ENCODE measurements around the gene TCF12.

Gene TCF12

DNA sequence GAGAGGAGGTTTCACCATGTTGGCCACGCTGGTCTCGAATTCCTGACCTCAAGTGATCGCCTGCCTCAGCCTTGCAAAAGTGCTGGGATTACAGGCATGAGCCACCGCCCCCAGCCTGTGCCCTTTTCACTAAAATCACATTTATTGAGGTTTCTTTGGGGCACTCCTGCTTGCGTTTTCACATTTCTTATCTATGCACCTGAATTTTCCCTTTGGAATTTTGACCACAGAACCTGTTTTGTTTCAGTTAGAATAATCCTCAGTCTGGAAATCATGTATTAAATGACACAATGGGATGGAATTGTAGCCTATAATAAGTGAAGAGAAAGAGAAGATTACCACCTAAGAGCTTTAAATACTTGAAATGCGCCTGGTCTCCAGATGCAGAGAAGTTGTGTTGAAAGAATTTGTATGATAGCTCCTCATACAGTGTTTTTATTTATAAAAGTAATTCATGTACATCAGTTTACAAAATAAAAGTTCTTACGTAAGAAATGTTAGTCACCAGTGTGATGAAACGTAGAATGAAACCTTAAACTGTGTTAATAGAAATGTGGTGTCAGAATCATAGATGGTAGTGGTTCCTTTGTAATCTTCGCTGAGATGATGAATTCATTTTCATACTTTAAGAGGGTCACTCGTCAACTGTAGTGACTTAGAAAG, 107.0 kb downstream of the TCF12 start:
- no peak for DNase-seq

DNA sequence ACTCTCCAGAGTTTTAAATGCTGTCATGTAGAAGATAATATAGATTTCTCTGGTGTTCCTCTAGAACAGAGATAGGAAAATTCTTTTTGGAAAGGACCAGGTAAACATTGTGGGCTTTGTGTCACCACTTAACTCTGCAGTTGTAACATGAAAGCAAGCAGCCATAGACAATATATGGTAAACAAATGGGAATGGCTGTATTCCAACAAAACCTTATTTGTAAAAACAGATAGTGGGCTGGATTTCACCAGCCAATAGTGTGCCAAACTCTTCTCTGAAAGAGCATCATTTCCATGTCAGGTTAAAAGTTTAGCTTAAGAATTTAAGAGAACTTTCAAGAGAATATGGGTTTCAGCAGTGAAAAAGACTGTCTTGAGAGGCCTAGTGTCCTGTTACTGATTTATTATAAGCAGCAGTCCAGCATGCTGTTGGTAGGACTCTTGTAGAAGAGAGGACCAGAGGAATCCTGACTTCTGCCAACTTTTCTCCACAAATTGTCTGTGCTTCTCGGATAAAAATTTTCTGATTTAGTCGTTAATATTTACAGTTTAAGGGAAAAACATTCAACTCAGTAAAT, 107.7 kb downstream of the TCF12 start:
- DNase-seq = no peak

DNA sequence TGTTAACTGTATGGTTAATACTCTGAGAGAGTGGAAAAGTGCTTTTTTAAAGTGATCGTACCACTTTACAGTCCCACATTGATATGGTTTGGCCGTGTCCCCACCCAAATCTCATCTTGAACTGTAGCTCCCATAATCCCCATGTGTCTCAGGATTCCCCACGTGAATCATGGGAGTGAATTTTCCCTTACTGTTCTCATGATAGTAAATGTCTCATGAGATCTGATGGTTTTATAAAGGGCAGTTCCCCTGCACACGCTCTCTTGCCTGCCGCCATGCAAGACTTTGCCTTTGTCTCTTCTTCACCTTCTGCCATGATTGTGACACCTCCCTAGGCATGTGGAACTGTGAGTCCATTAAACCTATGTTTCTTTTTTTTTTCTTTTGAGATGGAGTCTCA, 109.2 kb downstream of the TCF12 start:
- no peak for DNase-seq

DNA sequence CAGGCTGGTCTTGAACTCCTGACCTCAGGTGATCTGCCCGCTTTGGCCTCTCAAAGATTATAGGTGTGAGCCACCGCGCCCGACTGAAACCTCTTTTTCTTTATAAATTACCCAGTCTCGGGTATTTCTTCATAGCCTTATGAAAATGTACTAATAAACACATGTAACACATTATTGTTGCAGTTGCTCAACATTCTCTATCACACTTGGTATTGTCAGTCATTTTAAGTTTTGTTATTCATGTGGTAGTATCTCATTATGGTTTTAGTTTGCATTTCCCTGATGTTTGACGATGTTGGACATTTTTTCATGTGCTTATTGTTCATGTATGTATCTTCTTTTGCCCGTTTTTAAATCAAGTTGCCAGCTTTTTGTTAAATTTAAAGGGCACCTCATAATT, 109.7 kb downstream of the TCF12 start:
- no peak for DNase-seq

DNA sequence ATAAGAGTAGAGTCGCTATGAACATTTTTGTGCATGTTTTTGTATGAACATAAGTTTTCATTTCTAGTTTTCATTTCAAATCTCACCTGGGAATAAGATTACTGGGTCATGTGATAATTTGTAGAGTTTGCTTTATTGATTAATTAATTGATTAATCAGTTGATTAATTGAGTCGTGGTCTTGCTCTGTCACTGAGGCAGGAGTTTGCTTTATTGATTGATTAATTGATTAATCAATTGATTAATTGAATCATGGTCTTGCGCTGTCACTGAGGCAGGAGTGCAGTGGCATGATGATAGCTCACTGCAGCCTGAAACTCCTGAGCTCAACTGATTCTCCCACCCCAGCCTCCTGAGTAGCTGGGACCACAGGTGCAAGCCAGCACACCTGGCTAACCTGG, 111.6 kb downstream of the TCF12 start:
- no peak for DNase-seq

DNA sequence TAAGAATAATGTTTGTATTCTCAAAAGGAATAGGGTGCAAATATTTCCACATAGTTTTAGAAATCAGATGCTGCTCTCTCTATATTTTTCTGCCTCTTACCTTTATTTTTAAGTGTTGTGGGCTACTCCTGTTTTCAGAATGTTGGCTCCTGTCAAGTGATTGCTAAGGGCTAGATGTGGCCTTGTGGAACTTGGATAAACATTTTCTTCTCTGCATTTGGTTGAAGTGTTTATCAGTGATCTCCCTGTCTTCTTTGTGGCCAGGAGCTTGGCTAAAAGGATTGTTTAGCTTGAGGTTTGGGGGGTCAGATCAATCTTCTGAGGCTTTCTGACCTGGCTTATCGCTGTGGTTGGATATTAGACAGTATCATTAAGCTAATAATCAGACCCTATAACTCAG, 112.6 kb downstream of the TCF12 start:
- DNase-seq = no peak

DNA sequence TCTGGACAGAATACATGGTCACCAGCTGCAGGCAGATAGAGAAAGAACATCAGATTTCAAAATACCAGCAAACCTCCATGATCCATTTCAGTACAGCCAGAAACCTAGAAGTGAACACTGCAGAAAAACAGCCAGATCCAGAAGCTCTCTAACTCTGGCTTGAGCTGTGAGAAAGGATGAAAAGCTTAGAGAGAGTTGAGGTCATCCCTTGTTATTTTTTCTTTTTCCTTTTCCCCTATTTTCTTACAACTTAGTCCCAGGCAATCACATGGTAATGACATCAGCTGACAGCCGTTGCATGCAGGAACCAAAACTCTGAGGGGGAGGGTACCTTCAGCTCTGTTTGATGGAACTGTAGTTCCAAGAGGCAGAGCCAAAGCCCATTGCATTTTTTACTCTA, 113.2 kb downstream of the TCF12 start:
- no peak for DNase-seq

DNA sequence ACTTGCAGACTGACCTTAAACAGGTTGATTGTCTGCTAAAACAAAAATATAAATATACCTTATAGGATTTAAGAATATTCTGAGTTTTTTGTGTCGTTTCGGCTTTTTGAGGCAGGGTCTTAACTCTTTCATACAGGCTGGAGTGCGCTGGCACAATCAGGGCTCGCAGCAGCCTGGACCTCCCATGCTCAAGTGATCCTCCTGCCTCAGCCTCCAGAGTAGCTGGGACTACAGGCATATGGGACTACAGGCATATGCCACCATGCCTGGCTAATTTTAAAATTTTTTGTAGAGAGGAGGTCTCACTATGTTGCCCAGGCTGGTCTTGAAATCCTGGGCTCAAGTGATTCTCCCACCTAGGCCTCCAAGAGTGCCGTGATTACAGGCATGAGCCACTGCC, 113.9 kb downstream of the TCF12 start:
- no peak for DNase-seq

DNA sequence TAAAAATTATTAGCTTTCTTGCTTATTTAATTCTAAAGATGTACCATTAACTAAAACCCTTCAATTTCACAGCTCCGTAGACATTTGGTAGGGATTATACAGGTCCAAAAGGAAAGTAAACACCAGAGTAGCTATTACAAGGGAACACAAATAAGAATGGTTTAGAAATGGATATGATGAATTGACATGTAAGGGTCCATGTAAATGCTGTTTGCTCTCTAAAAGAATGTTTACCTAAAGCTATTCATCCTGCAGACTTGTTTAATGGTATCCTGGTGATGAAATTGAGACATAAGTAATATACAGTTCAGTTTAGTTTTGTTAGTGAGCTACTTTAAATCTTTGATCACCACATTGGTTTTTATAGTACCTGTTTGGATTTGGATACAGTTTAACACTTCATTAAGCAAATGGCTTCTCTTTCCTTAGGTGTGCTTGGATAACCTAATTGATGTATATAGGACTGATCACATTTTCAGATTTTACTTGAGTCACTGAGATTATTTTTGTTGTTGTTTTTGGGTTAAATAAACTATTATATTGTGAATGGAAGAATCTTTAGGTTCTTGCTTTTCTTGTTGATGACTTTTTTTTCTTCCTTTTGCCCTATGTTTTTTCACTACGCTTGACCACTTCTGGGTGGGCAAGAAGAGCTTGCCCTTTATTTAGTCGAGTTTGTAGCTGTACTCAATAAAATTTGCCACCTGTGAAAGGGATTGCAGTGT, 115.4 kb downstream of the TCF12 start:
- DNase-seq = no peak

DNA sequence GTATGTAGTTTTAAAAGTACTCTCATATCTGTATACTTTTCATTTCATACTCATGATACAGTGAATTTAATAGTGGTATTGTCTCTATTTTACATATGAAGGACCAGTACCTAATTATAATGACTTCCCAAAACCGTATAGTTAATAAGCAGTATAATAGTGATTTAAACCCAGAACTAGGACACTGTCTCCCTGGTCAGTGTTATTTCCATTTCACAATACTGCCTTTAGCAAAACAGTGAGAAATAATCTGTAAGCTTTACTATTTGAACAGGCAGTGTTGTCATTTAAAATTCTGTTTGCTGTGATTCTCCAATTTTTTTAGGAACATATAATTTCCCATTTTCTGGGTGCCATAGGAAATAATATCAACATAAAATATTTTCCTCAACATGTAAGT, 116.2 kb downstream of the TCF12 start:
- no peak for DNase-seq

DNA sequence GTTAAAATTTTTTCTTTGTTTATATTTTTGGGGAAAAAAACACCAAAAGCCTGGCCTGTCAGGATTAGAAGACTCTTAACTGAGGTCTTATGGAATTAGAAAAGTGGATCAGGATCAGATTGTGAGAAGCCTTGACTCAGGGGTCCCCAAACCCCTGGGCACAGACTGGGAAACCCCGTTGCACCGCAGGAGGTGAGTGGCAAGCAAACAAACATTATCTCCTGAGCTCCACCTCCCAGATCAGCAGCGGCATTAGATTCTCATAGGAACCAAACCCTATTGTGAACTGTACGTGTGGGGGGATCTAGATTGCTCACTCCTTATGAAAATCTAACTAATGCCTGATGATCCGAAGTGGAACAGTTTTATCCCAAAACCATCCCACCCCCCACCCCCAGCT, 117.2 kb downstream of the TCF12 start:
- no peak for DNase-seq

DNA sequence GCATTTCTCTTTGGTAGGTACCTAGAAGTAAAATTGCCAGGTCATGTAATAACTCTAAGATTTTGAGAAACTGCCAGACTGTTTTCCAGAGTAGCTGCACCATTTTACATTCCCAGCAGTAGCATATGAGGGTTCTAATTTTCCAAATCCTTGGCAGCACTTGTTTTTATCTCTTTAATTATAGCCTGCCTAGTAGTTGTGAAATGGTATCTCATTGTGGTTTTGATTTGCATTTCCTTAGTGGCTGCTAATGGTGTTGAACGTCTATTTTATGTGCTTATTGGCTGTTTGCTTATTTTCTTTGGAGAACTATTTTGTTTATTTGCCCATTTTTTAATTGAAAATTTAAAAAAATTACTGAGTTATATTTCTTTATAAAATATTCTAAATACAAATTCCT, 117.9 kb downstream of the TCF12 start:
- no peak for DNase-seq

DNA sequence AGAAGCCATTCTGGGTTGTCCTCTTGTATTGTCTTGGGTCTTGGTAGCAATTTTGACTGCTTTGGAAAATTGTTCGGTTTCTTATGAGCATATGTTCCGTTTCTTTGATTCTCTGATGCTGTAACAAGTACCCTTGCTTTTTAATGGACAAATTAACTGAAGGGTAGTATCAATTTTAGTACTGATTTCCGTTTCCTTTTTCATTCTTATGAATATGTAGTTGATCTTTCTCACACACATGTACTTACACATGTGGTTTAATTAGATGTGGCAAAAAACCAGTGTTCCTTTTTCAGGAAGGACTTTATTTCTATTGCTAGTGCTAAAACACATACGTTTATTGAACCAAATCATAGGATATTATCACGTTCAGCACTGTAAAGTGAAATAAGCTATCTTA, 119.1 kb downstream of the TCF12 start:
- no peak for DNase-seq

DNA sequence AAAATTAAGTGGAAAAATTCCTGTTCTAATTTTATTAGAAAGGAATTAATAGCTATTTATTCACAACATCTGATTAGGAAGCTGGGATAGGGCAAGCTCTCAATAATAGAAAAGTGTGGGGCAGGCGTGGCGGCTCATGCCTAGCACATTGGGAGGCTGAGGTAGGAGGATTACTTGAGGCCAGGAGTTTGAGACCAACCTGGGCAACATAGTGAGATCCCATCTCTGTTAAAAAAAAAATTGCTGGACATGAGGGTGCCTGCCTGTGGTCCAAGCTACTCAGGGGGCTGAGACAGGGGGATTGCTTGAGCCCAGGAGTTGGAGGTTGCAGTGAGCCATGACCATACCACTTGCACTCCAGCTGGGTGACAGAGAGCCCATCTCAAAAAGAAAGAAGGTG, 119.6 kb downstream of the TCF12 start:
- no peak for DNase-seq

DNA sequence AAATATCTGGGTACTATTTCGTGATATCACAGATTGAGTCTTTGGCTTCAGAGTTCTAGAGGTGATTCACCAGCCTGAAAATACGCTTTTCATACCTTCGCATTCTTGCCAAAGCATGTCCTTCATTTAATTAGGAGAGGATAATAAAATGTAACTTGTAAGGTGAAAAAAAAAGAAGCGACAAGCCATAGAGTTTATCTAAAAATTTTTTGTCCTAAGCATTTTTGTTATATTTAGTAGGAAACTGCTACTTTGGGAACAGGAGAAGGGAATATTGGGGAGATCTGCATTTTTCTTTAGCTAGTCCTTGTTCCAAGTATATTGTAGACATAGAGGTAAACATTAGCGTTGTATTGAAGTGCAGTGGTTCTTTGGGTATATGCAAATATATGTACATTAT, 120.1 kb downstream of the TCF12 start:
- DNase-seq = no peak

DNA sequence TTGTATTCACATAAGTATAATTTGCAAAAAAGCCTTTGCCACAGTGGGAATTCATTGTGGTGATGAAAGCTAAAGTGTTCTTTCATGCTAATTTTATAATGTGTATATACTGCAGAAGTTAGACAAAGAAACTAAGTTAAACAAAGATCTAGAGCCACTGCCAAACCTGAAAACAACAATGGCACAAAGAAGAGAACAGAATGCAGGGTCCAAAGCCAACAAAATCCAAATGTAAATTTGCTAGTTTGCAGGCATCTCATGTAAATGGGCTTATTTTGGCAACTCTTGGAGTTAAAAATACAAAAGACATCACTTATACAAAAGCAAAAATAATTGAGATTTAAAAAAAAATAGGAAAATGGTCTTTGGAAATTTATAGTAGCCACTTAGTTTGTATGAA, 123.0 kb downstream of the TCF12 start:
- no peak for DNase-seq

DNA sequence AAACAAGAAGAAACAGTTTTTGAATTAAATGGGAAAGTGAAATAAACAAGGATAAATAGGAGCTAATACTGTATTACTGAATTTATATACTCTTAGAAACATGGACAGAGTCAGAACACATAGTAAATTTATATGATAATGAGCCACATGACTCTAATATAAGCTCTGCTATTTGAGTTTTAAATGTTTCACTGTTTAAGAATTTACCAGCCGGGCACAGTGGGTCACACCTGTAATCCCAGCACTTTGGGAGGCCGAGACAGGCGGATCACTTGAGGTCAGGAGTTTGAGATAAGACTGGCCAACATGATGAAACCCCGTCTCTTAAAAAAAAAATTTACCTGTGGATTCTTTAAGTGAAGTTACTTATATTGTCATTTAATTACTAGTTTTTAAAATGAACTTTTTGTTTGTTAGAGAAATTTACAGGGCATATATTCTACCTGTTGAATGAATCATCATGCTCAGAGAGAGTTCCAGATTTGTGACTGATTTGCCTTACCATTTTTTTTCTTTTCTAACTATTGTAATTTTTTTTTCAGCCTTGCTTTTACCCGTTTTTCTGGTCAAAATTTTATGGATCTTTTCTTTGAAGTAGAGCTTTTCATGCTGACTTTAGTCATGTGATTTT, 125.7 kb downstream of the TCF12 start:
- no peak for DNase-seq

DNA sequence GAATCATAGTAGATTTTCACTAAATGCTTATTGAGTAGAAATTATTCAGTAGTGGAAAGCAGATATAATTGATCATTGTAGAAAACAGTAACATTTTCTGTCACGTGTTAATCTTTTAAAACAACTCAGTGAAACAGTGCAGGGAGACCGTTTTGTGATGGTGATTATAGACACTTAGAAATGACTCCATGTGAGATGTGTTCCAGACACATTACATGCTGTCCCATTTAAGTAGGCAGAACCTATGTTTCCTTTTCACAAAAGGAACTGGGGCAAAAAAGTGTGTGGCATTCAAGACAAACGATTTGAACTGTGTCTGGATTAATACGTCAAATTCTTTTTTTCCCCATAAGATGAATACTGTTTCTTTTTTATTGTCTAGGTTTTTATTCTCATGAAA, 126.5 kb downstream of the TCF12 start:
- DNase-seq = no peak

DNA sequence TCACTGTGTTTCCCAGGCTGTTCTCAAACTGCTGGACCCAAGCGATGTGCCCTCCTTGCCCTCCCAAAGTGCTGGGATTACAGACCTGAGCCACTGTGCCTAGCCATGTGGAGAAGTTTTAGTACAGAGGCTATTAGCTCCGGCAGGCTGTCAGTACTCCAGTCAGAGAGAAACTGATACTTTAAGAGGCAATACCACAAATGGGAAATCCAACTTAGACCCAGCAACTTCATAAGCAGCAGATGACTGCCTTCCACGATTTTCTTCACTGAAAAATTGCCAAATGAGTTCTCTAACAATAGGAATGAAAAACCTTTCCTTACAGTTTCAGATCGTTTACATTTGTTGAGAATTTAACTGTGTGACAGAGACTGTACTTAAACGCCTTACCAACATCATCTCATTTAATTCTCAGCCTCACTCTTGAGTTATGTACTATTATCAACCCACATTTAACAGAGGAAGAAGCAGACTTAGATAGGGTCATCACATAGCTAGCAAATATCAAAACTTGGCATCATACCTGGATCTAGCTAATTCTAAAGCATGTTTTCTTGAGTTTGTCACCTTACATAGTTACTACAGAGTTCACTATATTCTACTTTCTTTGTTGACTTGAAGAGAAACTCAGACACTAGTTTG, 127.4 kb downstream of the TCF12 start:
- DNase-seq = no peak

DNA sequence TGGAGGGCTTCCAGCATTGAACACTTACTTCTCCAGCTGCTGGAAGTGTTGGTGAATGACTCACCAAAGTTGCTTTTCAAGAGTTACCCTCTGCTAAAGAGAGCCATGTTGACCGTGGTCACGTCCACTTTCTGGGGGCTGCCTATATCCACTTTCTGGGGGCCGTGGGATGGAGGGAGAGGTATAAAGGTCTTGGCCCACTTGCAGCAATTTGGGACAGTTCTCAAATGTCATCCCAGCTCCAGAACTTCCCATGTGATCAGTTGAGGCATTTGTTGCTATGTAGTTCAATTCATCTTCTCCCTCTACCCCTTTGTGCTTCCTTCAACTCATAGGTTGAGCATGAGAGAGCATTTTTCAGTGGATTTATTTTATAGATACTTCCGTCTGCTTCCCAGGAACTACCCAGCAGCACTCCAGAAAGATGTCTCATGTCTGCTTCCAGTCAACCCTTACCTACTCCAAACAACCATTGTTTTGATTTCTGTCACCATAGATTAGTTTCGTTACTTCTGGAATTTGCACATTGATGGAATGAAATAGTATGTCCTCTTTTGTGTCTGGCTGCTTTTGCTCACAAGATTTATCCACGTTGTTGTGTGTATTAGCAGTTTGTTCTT, 130.6 kb downstream of the TCF12 start:
- DNase-seq = no peak

DNA sequence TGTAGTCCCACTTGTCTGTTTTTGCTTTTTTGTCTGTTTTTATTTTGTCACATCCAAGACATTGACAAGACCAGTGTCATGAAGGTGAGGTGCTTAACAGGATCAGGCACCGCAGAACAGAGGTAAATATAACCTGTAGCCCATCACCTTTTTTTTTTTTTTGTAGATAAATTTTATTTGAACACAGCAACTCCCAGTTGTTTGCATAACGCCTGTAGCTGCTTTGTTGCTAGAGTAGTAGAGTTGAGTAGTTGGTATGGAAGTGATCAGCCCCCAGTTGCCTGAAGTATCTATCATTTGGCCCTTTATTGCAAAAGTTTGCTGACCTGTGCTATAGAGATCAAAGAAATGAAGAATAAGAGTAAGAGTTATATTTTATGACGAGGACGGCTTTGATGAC, 135.0 kb downstream of the TCF12 start:
- DNase-seq = no peak

DNA sequence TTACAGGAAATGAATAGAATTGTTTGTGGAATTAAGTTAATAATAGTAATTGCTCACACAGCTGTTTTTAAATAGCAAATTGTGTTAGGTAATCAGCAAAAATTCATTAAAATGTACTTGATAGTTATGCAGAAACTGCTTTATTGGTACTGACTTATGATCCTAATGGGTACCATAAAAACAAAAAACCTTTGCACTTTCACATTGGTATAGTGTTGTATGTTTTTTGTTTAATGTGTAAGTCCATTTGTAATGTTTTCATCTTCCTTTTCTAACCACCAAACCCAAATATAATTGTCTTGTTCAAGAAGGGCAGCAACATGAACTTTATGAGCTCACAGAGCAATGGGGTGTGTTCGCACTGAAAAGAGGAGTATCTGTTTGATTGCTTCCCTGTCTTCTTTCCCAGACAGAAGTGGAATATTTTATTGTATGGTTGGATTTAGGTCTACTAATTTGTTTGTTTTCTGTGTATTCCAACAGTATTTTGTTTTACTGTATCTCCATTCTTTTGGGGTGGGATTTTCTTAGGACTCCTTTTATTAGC, 135.8 kb downstream of the TCF12 start:
- DNase-seq = no peak

DNA sequence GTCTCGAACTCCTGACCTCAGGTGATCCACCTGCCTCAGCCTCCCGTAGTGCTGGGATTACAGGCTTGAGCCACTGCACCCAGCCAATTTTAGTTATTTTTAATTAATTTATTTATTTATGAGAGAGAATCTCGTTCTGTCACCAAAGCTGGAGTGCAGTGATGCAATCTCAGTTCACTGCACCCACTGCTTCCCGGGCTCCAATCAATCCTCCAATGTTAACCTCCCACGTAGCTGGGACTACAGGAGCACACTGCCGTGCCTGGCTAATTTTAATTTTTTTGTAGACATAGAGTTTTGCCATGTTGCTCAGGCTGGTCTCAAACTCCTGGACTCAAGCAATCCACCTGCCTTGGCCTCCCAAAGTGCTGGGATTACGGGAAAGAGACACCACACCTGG, 137.9 kb downstream of the TCF12 start:
- DNase-seq = no peak

Data from activated CD8-positive, alpha-beta memory T cell treated with anti-CD3 and anti-CD28 coated beads for 24 hours (primary cell).